GM18502 (cell line): ENCODE measurements around the gene UBE2M.
"Not testable (repeated sequence)": the region's sequence is repeated elsewhere in the genome, so short reads cannot be mapped to it uniquely, and the experiment has no call there.

Source experiments
- ATAC-seq: cut with Tn5 transposase; IDR thresholded peaks from one replicate; pipeline ENCODE4 v1.9.1; 2021; ENCODE audit warnings: mild to moderate bottlenecking; ENCODE audit not compliant: unreplicated experiment, poor library complexity

UBE2M gene

GRCh38 chr19:58515259-58515658, 43.2 kb downstream of the UBE2M start:
- ATAC-seq, result no peak

- no peak for ATAC-seq
Observed at GRCh38 chr19:58514564-58515022, 43.8 kb downstream of the UBE2M start.

- peak; percentile 82 for ATAC-seq
Observed at GRCh38 chr19:58513694-58514563, 44.5 kb downstream of the UBE2M start.

GRCh38 chr19:58513213-58513693, 45.2 kb downstream of the UBE2M start:
- ATAC-seq, result no peak

- no peak for ATAC-seq
Observed at GRCh38 chr19:58511353-58512208, 46.8 kb downstream of the UBE2M start, which contains the start of gene SLC27A5. TSS of gene SLC27A5 (minus strand) at chr19:58511992. CDS start at chr19:58511955, 37 bp downstream.

GRCh38 chr19:58510084-58510862, 48.1 kb downstream of the UBE2M start:
- ATAC-seq, result no peak

- ATAC-seq, result no peak
Observed at GRCh38 chr19:58509731-58510083, 48.7 kb downstream of the UBE2M start.

- not testable (repeated sequence) for ATAC-seq
Observed at GRCh38 chr19:58507602-58508223, 50.7 kb downstream of the UBE2M start.
